Mononuclear cell (primary cell): ENCODE measurements around the gene MYBBP1A. TPM values are rescaled to one million over a fixed set of nuclear protein-coding genes. Genes with fewer than 3 reads are reported as not detected.

Experiments
- H3K27me3 ChIP-seq: 2 replicates; pipeline ENCODE4 v1.6.0; 2011; ENCODE audit warnings: low read length, control low read depth; ENCODE audit not compliant: insufficient read depth
- H3K4me1 ChIP-seq: 2 replicates; pipeline ENCODE4 v1.5.1; 2011; ENCODE audit warnings: mild to moderate bottlenecking, low read length, control low read depth; ENCODE audit not compliant: insufficient read depth
- H3K4me3 ChIP-seq: 2 replicates; pipeline ENCODE4 v1.5.1; 2011; ENCODE audit warnings: mild to moderate bottlenecking, low read length, moderate library complexity
- H3K9me3 ChIP-seq: 2 replicates; pipeline ENCODE4 v1.5.1; 2011; ENCODE audit warnings: low read depth, mild to moderate bottlenecking, control low read depth, low read length
- total RNA-seq: library from RNA; depleted of rRNA; stranded (reverse); fragments of >200 nt; gene quantifications from one replicate; pipeline ENCODE4 v1.2.3, GENCODE V29; 2012

The MYBBP1A gene
- total RNA-seq, 1 donor: 24.6 TPM

DNA sequence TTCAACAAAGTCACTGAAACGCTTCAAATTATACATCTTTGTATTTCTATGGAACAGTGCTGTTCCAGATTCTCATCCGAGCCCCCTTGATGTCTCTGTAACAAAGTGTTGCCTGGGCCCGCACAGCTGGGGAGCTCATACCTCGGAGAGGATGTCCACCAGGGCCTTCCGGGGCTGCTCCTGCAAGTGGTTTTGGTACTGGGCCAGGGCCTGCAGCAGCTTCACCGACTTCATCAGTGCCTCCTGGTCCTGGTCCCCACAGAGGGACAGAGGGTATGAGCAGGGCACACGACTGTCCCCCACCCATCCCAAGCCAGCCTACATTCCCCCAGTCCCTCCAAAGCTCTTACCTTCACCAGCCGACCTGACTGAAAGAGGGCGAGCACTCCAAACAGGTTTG is 1.5 kb downstream of the MYBBP1A start:
- peaks cover 21% of the 10 kb centered on the region for H3K4me1 ChIP-seq
- no peaks in the 10 kb centered on the region for H3K27me3 ChIP-seq
- H3K4me3 ChIP-seq: no peak overlapping the region
- no peaks in the 10 kb centered on the region for H3K9me3 ChIP-seq

DNA sequence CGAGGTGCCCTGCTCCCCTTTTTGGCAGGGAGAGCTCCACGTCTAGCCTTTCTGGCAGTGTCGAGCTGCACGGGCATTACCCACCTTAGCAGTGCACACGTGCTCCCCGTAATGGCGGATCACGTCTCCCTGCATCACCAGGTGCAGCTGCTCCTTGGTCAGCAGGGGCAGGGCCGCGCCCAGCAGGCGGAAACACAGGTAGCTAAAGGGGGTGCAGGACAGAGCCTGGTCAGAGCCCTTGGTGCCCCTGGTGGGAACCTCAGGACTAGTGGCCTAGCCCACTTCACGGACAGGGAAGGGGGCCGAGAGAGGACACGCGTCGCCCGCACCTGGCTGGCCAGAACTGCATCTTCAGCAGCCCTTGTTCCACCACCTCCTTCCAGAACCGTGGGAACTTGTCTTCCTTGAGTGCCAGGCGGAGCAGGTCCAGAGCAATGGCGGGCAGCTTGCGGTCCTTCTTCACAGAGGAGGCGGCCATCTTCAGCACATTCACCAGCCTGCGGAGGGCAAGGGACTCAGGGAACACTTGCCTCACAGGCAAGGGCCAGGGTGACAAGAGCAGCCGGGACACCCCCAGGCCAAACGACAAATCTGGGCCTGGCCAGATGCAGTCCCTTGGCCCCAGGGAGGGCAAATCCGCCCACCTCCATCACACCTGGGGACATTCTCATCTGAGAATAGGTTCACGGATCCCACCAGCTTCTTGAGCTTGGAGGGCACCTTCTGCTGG is 3.2 kb downstream of the MYBBP1A start:
- H3K27me3 ChIP-seq: no peaks in the 10 kb centered on the region
- H3K4me3 ChIP-seq: no peak overlapping the region
- no peaks in the 10 kb centered on the region for H3K9me3 ChIP-seq
- peaks cover 21% of the 10 kb centered on the region for H3K4me1 ChIP-seq

DNA sequence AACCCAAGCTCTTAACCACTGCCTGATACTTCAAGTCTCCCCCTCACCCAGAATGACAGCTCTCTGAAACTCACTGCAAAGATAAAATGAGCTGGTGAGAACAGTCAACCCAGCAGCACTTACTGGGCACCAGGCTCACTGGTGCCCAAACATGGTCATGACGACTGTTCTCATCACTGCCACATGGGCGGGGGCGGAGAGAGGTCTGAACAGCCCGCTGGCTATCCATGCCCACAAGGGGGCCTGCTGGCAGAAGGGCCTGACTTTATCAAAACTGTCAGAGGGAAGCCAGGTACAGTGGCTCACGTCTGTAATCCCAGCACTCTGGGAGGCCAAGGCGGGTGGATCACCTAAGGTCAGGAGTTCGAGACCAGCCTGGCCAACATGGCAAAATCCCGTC is 4.0 kb downstream of the MYBBP1A start:
- Histone ChIP-seq H3K27me3 (no peaks in the 10 kb centered on the region), H3K4me3 (no peak overlapping the region), H3K4me1 (peaks cover 20% of the 10 kb centered on the region), H3K9me3 (no peaks in the 10 kb centered on the region)

DNA sequence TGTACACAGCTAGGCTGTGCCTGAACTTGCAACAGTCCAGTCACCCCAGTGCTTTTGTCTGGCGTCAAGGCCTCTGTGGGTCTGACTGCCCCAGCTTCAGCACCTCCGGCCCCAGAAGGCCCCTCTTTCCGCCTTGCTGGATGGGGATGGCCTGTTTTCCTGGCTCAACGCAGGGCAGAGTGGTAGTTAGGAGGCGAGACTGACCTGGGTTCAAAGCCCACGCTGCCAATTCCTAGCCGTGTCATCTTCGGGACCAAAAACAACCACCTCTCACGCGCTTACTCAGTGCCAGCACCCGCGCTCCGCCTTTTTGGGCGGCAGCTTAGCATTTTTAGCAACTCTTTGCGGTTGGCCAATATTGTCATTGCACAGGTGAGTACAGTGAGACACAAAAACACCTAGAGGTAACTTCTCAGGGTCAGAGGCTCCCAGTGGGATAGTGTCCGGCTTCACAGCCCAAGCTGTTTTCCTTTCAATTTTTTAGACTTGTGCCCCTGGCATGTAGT is 4.6 kb downstream of the MYBBP1A start:
- peaks cover 14% of the 10 kb centered on the region for H3K4me1 ChIP-seq
- H3K27me3 ChIP-seq: no peaks in the 10 kb centered on the region
- no peak overlapping the region for H3K4me3 ChIP-seq
- H3K9me3 ChIP-seq: no peaks in the 10 kb centered on the region

DNA sequence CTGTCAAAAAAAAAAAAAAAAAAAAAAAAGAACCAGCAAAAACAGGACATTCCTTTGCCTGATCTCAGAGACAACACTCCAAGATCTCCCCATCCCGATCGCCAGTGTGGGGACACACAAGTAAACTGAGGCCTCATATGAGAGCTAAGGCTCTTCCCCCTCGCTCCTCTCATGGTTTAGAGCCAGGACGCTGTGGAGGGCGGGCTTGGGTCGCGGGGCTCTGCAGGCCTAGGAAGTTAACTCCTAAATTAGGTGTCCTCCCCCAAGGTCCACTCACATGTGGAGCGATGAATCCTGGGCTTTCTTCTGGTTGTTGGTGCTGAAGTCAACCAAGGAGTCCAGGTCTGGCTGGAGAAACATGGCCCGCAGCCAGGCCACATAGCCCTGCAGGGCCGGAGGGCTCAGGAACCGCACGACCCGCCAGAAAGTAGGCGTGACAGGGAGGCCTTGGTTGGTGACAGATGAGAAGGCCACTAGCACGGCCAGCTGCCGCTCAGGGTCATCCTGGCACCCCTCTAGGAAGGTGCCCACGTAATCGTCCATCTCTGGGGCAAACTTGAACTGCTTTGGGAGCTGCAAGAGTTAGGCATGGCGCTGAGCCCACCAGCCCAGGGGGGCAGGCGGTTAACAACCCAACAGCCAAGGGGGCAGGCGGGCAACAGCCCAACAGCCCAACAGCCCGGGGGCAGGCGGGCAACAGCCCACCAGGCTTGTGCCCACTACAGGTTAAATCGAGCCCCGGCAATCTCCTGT is 5.2 kb downstream of the MYBBP1A start:
- H3K9me3 ChIP-seq: no peaks in the 10 kb centered on the region
- no peak overlapping the region for H3K4me3 ChIP-seq
- peaks cover 13% of the 10 kb centered on the region for H3K4me1 ChIP-seq
- H3K27me3 ChIP-seq: no peaks in the 10 kb centered on the region

DNA sequence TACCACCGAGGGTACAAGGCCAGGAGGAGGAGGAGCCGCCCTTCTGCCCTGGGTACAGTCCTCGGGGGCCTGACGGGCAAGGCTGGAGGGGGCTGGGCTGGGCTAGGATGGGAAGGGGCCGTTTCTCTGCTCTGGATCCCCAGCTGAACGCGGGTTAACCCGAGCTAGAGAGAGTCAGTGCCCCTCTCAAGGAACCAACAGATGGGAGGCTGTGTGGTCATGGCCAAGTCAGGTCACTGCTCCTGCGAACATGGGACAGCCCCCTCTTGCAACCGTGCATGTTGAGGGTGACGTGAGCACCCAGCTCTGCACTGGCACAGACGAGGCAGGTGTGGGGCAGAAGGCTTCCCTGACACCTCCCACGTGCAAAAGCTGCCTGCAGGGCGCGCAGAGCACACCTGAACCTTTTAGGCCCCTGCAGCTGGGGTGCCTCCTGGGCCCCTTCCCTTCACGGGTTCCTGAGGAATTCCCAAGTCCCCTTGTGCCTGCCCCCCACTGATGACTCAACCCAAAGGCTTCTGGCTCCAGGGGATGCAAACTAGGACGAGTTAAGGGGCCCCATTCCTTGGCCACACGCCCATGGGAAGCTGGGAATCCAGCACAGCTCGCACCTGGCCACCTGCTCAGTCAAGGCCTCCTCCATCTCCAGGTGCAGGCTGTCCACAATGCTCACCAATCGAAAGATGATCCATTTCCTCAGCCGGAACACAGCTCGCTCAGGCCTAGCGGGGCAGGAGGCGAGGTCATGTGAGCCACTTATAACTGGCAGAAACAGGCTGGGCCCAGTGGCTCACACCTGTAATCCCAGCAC is 6.3 kb downstream of the MYBBP1A start:
- H3K9me3 ChIP-seq: no peaks in the 10 kb centered on the region
- peaks cover 3% of the 10 kb centered on the region for H3K4me1 ChIP-seq
- no peak overlapping the region for H3K4me3 ChIP-seq
- no peaks in the 10 kb centered on the region for H3K27me3 ChIP-seq

DNA sequence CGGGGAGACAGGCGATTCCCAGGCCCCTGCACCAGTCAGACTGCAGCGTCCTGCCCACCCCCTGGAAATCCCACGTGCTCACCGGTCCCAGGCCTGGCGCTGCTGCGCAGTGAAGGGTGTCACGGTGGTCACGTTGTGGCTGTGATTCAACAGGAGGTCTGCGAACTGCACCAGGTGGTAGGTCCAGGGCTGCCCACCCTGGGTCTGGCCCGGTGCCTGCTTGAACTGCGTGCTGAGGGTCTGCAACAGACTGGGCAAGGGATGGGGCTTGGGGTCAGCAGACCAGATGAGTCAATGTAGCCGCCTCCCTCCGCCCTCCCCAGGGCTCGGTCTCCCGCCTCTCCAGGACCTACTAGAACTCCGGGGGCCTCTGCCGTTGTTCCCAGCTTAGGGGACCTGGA is 7.1 kb downstream of the MYBBP1A start:
- Histone ChIP-seq H3K4me3 (no peak overlapping the region), H3K4me1 (no peaks in the 10 kb centered on the region), H3K27me3 (no peaks in the 10 kb centered on the region), H3K9me3 (no peaks in the 10 kb centered on the region)

DNA sequence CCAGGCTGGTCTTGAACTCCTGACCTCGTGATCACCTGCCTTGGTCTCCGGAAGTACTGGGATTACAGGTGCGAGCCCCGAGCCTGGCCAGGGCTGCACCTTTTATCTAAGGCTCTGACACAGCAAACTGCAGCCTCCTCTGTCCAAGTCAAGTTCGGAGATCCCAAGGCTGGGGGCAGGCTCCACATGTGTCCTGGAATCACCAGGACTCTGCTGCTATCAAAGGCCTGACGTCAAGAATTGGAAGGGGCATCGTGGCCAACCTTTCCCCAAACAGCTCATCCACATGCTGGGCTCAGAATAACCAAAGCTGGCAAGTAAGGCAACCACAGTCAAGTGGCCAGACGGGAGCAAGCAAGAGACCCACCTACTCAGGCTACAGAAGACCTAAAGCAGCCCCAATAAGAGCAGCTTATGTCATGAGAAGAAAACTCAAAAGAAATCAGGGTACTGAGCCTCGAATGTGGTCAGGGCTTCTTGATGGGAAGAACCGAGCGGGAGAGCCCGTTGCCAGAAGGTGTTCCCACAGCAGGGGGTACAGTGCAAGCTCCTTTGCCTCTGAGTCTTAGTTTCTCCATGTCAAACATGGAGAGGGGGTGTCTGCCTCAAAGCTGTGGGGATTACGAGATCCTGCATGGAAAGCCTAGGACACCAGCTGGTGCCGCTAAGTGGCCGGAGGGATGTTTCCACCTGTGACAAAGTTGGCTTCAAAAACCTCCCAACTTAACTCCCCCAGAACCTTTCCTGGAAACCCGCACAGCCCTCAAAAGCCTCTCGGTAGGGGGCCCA is 7.9 kb downstream of the MYBBP1A start:
- Histone ChIP-seq H3K27me3 (no peaks in the 10 kb centered on the region), H3K4me3 (no peak overlapping the region), H3K4me1 (no peaks in the 10 kb centered on the region)

DNA sequence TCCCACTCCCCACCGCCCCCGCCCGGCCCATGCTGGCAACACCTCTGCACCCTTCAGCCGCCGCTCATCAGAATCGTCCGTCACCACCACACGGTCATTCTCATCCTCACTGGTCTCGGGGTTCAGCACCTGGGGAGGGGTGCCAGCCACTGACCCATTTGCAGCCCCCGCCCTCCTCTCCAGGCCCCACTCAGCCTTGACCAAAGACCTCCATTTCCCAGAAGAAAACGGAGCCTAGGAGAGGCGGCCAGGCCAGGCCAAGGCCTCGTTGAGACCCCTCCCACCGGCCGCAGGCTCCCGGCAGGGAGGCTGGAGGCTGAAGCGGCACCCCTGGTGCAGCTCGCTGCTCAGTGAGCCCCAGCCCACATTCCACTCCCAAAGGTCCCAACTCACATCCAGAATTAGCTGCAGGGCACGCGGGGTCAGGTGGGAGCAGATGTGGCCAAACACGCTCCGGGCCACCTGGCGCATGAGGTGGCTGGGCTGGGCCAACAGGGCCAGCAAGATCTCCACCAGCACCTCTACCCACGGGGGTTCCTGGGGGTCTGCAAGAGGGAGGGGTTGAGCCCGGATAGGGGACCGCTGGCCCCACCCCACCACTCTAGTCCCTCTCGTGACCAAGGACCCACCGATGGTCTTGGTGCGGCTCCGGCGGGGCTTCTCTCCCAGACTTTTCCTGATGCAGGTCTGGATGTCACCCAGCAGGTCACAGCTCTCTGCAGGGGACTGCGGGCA is 9.8 kb downstream of the MYBBP1A start:
- H3K27me3 ChIP-seq: no peaks in the 10 kb centered on the region
- H3K4me1 ChIP-seq: no peaks in the 10 kb centered on the region
- no peaks in the 10 kb centered on the region for H3K9me3 ChIP-seq
- H3K4me3 ChIP-seq: no peak overlapping the region

More for the DNA sequence above, 7.9 kb downstream of the MYBBP1A start:
- no peaks in the 10 kb centered on the region for H3K9me3 ChIP-seq

DNA sequence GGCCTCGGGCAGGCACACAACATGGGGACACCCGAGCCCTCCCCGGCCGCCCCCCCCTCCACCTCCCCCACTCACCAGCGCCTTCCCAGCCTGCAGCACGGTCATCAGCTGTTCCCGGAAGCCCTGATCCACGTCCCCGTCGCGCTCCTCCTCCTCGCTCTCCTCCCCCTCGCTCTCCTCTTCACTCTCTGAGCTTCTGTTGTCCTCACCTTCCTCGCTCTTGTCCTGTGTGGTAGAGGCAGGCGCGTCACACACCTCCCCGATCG is 10.3 kb downstream of the MYBBP1A start:
- Histone ChIP-seq H3K4me3 (no peak overlapping the region), H3K27me3 (no peaks in the 10 kb centered on the region), H3K9me3 (no peaks in the 10 kb centered on the region), H3K4me1 (no peaks in the 10 kb centered on the region)

DNA sequence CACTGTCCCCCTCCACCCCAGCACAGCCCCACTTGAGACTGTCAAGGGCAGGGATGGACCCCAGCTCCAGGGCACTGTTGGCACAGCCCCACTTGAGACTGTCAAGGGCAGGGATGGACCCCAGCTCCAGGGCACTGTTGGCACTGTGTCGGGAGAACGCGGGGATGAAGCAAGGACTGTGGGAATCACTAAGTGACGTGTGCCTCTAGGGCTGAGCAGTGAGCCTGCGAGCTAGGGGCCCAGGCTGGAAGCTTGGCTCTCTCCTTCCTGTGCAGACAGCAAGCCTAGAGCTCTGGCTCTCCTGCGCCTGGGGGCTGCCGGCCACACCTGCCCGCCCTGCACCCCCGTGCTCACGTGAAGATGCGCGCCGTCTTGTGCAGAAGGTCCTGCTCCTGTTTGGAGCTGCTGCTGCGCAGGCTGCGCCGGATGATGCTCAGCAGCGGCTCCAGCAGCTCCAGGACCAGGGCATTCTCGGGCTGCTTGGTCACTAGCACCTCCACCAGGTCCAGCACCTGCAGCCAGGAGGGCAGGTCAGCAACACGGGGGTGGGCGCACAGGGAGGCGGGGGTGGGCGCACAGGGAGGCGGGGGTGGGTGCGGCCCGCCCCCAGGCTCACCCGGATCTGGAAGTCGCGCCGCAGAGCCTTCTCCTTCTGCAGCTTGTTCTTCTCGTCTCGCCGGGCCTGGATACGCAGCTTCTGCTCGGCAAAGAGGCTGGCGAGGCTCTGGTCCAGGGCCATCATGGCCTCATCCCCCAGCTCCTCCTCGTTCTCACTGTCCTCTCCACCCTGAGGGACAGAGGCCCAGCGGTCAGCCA is 10.8 kb downstream of the MYBBP1A start:
- Histone ChIP-seq H3K27me3 (no peaks in the 10 kb centered on the region), H3K4me1 (no peaks in the 10 kb centered on the region), H3K4me3 (no peak overlapping the region), H3K9me3 (no peaks in the 10 kb centered on the region)

DNA sequence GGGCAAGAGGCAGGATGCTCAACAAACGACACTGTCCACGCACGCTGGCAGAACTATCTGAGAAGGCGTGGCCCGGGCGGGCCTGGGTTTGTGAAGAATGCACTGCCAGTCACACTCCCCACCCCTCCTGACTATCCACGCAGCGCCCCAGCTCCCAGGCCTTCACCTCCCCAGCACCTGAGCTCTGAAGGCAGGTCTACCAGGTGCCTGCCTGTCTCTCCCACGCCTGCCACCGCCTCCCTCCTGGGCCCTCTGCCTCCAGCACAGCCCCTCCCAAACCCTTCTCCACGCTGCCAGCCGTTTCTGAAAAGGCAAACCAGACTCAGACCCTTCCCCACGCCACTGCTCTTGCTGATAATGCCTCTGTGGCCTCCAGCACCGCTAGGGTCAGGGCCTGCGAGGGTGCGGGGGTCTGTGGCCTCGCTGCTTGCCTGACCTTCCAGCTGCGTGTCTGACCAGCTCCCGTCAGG is 11.6 kb downstream of the MYBBP1A start:
- Histone ChIP-seq H3K4me1 (no peaks in the 10 kb centered on the region), H3K27me3 (no peaks in the 10 kb centered on the region), H3K9me3 (no peaks in the 10 kb centered on the region), H3K4me3 (no peak overlapping the region)

DNA sequence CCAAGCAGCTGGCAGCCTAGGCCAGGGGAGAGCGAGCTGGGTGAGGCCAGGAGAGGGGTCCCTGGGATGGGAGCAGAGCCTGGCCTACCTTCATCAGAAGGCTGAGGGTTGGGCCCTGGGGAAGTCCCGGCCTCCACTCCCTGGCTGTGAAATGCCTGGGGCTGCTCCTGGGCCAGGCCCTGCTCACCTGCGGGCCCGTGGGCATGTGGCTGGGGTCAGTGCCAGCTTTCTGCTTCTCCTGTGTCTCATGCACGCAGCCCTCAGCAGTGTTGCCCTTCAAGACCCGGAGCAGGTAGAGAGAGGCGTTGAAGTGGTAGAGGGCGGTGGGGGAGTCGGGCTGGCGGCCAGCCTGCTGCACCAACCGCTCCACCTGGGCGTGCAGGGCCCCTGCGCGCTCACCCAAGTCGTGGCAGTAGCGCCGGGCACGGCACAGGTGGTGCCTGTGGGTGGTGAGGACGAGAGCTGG is 12.4 kb downstream of the MYBBP1A start:
- H3K4me3 ChIP-seq: no peak overlapping the region

More for the DNA sequence above, 12.4 kb downstream of the MYBBP1A start:
- Histone ChIP-seq H3K27me3 (no peaks in the 10 kb centered on the region), H3K9me3 (no peaks in the 10 kb centered on the region), H3K4me1 (no peaks in the 10 kb centered on the region)
